AG08396 (cell line): ENCODE results near the gene MVP.

Source experiments
- DNase-seq: peaks from one replicate; pipeline ENCODE4 v3.0.0; 2012; ENCODE audit warnings: low spot score, mixed read lengths

Gene MVP

GRCh38 chr16:29804455-29805231 lies 15.6 kb upstream of the MVP start:
- peak; percentile 43 for DNase-seq

GRCh38 chr16:29805232-29806098 lies 14.8 kb upstream of the MVP start:
- DNase-seq: peak; percentile 96

GRCh38 chr16:29806099-29806579 lies 14.1 kb upstream of the MVP start, which contains the start of gene MAZ:
TSS of gene MAZ (plus strand) at chr16:29806529. CDS start at chr16:29806702, 173 bp downstream.
- DNase-seq: no peak

GRCh38 chr16:29806641-29807425 lies 13.4 kb upstream of the MVP start:
- no peak for DNase-seq

GRCh38 chr16:29807426-29808218 lies 12.6 kb upstream of the MVP start:
- peak; percentile 81 for DNase-seq

DNA sequence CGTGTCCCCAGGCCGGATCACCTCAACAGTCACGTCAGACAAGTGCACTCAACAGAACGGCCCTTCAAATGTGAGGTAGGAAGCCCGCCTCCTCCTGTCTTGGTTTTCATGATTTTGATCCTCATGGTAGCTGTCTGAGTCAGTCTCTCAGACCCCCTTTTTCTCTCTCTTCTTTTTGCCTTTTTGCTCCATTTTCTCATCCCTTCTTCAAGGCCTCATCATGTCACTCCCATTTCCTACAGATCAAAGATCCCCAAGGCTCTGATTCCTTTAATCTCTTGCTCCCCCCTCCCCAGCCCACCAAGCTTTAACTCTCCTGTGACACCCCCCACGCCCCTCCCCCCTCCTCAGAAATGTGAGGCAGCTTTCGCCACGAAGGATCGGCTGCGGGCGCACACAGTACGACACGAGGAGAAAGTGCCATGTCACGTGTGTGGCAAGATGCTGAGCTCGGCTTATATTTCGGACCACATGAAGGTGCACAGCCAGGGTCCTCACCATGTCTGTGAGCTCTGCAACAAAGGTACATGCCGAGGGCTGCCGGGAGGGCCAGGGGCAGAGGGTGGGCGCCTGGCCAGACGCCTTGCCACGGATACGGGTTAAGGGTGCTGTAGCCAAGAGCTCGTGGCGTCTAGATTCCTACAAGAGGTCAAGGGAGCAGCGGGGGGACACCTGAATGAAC lies 11.9 kb upstream of the MVP start:
- DNase-seq: no peak

- DNase-seq: no peak
Observed at GRCh38 chr16:29809031-29809747, 11.1 kb upstream of the MVP start.

DNA sequence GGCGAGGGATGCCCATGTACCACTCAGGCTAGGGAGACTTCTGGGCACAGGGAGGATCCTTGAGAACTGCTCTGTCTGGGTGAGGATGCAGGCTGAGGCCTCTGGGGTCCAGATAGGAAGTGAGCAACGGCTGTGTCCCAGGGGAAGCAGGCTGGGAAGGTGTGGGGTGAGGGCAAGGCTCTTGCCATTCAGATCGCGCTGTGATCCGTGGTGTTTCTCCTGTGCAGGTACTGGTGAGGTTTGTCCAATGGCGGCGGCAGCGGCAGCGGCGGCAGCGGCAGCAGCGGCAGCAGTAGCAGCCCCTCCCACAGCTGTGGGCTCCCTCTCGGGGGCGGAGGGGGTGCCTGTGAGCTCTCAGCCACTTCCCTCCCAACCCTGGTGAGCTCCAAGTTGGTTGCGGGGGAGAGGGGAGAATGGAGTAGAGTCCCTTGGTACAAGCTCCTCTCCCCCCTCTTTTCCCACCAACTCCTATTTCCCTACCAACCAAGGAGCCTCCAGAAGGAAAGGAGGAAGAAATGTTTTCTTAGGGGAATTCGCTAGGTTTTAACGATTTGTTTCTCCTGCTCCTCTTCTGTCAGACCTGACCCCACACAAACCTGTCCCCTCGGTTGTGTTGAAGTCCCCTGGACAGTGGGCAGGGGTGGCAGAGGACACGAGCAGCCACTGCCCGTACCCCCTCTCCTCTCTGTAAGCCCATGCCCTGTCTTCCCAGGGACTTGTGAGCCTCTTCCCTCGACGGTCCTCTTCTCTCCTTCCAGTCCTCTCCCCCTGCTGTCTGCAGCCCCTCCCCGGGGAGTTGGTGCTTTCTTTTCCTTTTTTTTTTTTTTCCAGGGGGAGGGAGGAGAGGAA lies 10.2 kb upstream of the MVP start:
- no peak for DNase-seq

DNA sequence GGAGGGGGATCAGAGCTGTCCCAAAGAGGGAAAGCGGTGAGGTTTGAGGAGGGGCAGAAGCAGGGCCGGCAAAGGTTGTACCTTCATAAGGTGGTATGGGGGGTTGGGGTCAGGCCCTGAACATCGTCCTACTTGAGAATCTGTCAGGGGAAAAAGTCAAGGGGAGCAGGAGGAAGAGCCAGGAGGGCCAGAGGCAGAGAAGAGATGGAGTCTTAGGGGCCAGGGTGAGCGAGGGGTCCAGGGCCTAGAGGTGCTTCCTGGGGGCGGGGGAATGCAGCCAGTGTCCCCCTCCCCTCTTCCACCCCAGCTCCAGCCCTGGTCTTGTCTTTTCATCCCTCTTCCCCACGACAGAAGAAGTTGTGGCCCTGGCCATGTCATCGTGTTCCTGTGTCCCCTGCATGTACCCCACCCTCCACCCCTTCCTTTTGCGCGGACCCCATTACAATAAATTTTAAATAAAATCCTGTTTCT lies 9.5 kb upstream of the MVP start:
- no peak for DNase-seq

GRCh38 chr16:29811170-29811895 lies 8.9 kb upstream of the MVP start:
- DNase-seq: peak; percentile 93

DNA sequence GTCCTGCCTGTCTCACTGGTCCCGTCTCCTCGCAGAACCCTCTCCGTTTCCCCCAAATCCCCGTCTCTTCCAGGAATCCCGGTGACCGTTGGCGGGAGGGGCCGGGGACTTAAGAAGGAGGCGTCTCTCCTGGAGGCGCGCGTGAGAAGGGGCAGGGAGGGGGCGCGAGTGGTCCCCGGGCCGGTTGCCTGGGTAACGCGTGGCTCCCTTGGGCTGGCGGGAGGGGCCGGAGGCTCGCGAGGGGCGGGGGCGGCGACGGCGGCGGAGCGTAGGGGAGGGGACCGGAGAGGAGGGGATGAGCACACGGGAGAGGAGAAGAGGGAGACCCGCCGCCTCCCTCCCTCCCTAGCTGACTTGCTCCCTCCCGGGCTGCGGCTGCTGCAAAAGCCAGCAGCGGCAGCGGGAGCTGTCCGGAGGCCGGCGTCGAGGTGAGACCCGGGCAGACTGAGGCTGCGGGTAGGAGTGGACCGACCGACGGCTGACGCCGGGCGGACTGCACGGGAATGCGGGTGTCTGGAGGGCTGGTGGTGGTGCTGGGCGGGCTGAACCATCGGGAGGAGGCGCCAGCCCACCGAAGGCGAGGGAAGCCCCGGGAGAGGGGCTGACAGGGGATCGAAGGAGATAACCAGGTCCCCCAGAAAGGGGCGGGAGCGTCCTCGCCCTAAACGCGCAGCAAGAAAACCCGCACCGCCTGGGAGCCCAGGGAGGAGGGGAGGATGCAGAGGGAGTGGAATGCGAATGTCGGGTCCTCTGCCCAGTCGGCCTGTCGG lies 8.2 kb upstream of the MVP start, which contains the start of gene PRRT2:
PRRT2 (plus strand) TSS at position 298 of the 770 bp plus-strand sequence. CDS start 862 bp downstream, outside the sequence.
- DNase-seq: peak; percentile 53

- no peak for DNase-seq
Observed at GRCh38 chr16:29812754-29813643, 7.3 kb upstream of the MVP start.

- no peak for DNase-seq
Observed at GRCh38 chr16:29813644-29814562, 6.4 kb upstream of the MVP start.

DNA sequence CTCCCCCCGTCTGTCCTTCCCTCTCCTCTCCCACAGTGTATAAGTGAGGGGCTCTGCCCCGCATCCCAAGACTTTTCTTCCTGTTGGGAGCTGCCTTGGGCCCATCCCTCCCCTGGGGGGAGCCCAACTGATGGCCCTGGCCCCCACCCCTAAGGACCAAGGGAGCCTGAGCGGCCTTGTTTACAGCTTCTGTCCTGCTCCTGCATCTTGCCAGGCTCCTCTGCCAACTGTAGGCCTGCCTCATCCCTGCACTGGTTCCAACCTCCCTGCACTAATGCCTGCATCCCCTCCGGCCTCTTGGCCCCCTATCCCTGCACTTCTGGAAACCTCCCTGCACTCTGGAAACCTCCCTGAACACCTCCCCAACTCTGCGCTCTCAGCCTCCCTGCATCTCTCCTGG lies 5.7 kb upstream of the MVP start:
- DNase-seq: no peak

DNA sequence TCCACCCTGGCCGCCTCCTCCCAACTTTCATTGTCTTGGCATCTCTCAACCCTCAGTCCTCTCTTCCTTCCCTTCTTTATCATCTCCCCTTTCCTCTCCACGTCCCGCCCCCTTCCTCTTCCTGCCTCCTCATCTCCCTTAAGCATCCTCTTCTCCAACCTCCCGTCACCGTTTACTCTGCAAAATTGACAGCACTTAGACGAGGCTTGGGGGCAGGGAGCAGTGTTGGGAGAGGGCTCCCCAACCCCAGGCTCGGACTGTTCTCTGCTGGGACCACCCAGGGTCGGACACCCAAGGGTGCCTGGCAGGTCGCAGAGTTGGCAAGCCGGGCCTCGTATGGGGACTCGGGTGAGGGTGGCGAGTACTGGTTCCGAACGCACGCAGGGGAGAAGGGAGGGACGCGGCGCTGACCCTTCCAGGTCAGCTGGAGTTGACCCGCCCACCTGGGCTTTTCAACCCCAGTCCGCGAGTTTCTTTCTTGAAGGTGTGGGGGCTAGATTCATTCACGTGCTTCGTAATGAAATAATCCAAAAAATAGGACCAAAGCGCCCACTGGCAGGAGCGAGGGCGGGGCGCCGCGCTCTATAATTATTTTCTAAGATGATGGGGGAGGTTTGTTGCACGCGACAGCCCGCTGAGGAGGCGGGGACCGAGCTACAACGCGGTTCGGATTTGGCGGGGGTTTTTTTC lies 5.1 kb upstream of the MVP start:
- no peak for DNase-seq
